GM18951 (cell line): Measurements from ENCODE around the gene NCF2.

Experiments
- POLR2A ChIP-seq: IDR thresholded peaks from 4 replicates; pipeline ENCODE4 v1.6.1; 2011; ENCODE audit warnings: mild to moderate bottlenecking; ENCODE audit not compliant: insufficient read length, insufficient read depth; ENCODE audit errors: extremely low read depth
- in situ Hi-C: fragments of 300-500 bp; cut with MboI; formaldehyde crosslinking; loops from one replicate; pipeline ENCODE4 v1.12.0; 2022; ENCODE audit warnings: low sequenced_read_pairs, mixed read lengths, inconsistent platforms; ENCODE audit not compliant: unreplicated experiment

Gene NCF2

DNA sequence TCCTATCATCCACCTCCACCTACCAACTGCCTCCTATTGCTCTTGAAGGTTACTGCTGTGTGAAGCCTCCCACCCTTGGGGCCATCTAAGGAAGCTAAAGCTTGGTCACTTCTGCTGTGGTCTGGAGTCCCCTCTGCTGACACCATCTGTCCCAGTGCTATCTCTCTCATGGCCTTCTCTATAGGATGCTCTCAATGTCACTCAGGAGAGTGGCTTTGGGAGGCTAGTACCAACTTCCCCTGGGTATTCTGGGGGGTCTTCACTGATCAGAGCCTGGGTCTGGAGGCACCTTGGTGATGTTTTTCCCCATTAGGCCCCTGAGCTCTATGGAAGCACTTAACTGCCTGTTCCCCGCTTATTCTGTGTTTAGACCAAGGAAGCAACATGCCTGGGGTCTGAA, 12.3 kb upstream of the NCF2 start:
- no peak for TF ChIP-seq POLR2A
- in situ Hi-C loops: no loop called here

DNA sequence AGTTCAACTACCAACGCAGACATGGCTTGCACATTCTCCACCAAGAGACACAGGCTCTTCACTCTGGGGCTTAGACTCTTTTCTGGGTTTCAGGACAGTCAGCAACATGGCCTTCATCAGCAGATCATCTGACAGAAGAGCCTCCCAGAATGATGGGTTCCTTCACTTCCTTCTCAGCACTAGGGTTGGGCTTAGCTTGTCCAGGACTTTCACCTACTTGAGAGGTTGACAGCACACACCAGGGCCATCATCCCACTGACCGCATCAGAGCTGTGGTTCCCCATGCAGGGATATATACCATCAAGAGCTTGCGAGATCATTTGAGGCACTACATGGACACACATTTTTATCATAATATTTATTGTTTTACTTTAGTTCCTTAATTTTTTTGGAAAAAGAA, 10.4 kb upstream of the NCF2 start:
- in situ Hi-C loops: no loop called here

DNA sequence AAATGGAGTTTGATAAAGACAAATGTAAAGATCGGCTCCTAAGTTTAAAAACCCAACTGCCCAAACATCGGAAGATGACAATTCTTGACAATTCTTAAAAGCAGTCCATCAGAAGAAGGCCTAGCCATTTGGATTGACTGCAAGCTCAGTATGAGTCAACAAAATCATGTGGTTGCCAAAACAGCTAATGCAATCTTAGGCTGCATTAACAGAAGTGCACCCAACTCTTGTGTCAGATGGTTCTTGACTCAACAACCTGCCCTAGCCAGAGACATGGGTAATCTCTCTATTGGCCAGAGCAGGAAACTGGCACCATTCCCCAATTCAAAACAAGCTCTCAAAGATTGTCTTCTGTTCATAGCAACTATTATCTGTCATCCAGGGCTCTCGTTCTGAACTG, 9.9 kb upstream of the NCF2 start:
- in situ Hi-C loops: no loop called here
- no peak for TF ChIP-seq POLR2A

More for the DNA sequence above, 10.4 kb upstream of the NCF2 start:
- TF ChIP-seq POLR2A: no peak

DNA sequence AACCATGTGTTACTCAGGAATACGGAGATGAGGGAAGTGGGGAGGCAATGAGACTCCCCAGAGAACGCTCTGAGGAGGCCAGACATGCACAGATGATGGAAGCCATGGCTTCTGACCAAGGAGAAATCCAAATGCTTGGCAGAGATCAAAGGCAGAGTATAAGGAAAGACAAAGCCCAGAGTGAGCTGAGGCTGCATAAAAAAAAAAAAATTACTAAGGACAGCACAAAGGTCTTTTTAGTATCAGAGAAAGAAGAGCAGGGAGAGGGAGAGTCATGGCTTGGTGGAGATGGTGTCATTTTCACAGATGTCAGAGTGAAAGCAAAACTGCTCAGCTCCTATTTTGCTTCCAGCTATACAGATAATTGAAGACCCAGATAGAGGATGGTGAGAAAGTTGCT, 8.1 kb upstream of the NCF2 start:
- in situ Hi-C loops: no loop called here
- TF ChIP-seq POLR2A: no peak

DNA sequence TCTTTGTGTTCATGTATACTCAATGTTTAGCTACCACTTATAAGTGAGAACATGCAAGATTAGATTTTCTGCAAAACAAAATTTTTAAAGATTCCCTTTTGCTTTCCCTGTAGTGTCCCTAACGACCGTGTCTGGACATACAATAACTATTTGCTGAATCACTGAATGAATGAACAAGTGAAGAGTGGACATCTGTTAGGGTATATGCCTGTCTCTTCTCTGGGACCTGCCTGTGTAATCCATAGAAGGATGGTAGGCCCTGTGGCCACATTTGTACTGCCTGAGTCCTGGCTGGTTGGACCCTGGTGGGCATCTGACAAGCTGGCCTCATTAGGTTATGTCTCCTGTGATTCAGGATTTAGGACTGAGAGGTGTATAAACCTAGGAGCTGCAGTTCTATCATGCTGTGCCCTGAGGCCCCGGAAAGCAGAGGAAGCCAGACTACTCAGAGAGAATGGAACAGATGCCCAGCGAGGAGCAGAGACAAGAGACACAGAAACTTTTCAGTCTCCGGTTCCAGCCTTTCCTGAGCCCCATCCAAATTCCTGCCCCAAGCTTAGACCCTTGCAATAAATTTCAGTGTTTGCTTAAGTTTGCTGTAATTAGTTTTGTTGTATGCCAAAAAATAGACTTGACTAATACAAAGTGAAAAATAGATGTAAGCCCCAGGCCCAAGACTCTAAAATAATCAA, 7.5 kb upstream of the NCF2 start:
- no peak for TF ChIP-seq POLR2A
- in situ Hi-C loops: no loop called here

DNA sequence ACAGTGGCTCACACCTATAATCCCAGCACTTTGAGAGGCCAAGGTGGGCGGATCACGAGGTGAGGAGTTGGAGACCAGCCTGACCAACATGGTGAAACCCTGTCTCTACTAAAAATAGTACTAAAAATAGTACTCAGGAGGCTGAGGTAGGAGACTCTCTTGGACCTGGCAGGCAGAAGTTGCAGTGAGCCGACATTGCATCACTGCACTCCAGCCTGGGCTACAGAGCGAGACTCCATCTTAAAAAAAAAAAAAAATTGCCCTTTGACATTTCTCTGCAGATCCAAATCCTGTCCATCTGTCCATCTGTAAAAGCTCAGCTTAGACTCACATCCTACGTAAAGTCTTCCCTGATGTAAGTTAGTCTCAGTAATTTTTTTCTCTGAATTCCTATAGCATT, 6.2 kb upstream of the NCF2 start:
- TF ChIP-seq POLR2A: no peak
- in situ Hi-C loops: no loop called here

DNA sequence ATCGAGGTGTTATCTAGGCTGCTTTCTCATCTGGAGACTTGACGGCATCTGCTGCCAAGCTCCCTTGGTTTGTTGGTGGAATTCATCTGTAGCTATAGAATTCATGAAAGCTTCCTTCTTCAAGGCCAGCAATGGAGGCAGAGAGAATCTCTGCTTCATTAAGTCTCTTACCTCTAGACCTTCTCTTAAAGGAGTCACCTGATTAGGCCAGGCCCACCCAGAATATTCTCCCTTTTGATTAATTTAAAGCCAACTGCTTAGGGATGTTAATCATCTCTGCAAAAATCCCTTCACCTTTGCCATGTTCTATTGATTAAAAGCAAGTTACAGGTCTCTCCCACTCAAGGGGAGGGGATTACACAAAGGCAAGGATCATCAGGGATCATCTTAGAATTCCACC, 5.3 kb upstream of the NCF2 start:
- no peak for TF ChIP-seq POLR2A
- in situ Hi-C loops: no loop called here

DNA sequence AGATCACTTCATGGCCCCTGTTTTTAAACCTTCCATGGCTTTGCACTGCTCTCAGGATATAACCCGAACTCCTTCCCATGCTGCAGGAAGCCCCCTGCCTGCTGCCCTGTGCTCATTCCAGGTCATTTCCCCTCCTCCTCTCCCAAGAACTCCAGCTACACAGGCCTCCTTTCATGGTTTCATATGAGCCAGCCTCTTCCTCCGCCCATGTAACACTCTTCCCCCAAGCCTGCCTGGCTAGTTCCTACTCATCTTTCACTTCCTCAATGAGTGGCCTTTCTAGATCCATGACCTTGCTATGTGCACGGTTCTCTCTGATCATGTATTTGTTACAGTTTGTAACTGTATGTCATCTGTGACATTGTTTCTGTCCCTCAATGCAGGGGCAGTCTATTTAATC, 3.1 kb upstream of the NCF2 start:
- in situ Hi-C loops: no loop called here
- TF ChIP-seq POLR2A: no peak

DNA sequence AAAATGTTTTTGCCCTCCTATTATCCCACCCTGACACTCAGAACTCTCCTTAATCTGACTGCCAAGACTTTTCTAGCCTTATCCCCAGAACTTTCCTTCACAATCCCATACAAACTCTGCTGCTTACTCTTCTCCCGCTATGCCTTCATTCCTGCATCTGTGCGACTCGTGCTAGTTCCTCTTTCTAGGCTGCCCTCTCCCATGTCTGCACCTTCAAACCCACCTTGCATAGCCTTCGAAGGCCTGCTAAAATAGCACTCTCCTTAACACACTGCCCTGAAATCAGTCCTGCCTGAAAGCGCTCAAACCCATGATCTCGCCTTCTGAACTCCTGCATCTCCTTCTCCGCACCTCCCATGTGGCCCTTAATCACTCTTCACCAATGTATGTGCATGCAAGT, 2.5 kb upstream of the NCF2 start:
- TF ChIP-seq POLR2A: no peak
- in situ Hi-C loops: no loop called here

DNA sequence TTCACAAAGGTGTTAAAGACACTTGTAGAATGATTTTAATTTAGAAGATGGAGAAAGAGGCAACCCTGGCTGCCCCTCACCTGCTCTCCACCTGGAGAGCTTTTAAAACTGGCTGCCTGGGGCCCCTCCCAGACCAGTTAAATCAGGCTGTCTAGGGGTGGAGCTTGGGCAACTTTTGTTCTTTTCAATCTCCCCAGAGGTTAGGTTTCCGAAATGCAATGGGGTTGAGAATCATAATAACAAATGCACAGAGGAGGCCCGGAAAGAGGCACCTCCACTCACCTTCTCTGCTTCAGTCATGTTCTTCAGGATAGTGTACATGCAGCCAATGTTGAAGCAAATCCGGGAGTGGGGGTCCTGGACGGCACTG, 400 bp downstream of the NCF2 start:
- in situ Hi-C loops: no loop called here
- no peak for TF ChIP-seq POLR2A

DNA sequence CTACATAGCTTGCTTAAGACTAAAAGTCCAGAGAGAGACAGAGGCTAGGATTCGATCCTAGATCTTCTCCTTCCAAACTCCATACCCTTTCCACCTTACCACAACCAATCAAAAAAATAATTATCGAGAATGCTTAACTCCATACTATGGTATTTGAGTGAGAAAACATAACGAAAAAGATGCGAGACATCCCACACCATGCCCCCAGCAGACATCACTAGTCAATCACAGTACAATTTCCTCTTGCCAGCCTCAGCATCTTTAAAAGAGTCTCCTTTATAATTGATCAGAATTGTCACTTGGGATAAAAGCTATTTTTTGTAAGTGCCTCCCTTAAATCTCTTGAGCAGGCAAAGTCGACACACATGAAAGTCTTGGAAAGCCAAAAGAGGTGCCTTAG, 875 bp downstream of the NCF2 start:
- TF ChIP-seq POLR2A: no peak
- in situ Hi-C loops: no loop called here

DNA sequence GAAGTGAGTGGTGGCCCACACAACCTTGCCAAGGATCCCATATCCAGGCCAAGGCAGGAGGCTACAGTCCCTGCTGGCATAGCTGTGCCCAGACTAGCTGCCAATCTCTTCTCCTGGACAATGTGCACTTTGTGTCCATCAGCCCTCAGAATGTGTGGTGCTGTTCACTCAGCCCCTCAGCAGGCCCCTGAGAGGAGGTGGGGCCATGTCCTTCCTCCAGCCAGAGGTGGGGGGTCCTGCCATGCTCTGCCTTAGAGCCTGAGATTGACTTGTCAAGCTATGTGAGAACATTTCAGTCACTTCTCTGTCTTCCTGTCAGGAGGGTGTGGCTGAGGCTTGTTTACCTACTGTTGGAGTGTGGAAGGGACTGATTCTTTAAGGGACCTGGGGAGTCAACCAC, 1.4 kb downstream of the NCF2 start:
- TF ChIP-seq POLR2A: peak; percentile 28
- in situ Hi-C loops: no loop called here

DNA sequence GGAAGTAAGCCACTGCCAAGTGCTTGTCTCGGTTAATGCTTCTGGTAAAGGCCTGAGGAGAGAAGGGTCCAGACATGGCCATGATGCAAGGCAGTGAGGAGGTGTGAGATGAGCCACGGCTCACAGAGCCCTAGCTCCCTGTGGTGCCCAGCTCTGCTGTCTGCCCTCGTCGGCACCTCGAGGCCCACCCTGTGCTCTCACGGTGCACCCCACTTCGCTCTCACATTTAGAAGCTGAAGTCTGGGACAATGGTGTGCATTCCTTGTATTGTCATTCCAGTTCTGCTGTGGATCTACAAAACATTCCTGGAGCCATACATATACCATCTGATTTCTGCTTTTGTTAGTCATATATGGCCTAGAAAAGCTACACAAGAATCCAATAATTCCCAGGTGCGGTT, 3.3 kb downstream of the NCF2 start:
- TF ChIP-seq POLR2A: no peak
- in situ Hi-C loops: no loop called here

DNA sequence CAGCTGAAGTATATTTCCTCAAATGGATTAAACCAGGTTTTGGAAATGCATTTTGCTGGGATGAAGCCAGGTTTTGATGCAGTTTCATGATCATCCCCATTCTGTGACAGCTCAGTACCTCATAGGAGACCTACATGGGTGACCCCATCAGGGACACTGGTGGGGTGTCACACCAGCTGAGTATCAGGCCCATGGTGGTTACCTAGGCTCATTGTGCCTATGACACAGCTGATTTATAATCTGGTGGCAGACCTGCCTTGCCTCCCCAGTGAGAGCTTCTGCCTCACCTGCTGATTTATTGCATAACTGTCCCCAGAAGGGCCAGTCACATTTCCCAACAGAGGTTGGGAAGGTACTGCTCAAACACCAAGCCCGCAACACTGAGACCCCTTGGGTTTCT, 3.8 kb downstream of the NCF2 start:
- TF ChIP-seq POLR2A: no peak
- in situ Hi-C loops: no loop called here

DNA sequence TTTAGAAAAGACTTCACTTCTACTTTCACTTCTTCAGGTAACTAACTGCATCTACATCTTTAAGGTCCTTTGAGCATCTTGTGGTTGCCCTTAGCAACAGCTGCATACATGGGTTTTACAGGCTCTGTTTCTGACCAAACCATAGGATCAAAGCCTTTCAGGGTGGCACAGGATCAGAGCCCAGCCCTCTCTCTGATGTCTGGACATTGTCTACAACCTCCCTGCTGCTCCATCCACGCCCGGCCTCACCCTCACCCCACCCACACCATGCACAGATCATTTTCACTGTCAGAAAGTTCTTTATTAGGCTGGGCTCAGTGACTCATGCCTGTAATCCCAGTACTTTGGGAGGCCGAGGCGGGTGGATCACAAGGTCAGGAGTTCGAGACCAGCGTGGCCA, 5.2 kb downstream of the NCF2 start:
- in situ Hi-C loops: no loop called here
- no peak for TF ChIP-seq POLR2A

DNA sequence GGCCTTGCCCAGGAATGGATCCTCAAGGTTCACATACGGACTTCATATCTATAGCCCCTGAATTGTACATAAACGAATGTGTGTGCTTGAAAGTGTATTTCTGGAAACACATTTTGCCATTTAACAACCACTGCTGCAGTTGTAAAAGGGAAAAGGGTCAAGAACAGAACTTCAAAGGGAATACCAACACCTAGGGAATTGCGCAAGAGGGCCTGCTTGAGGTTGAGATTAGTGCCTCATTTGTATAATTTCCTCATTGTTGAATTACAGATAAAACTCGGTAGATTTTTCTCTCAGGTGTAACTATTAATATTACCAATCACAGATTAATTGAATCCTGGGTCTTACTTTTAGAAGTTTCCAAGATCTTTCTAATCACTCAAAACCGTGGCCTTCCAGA, 6.1 kb downstream of the NCF2 start:
- in situ Hi-C loops: no loop called here
- no peak for TF ChIP-seq POLR2A

DNA sequence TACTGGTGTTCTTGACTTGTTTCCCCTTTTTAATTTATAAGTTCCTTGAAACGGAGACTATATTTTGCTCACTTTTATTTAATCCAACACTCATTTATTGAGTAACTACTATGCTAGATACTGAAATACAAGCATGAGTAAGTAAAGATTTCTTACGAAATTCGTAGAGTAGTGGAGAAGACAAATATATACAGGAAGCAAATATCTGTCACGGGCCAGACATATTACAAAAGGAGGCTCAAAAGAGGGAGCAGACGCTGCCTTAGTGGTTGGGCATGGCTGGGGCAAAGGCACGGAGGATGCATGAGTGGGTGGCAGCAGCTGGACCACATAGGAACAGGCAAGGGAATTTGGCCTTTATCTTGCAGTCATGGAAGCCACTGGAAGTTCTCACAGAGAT, 6.8 kb downstream of the NCF2 start:
- TF ChIP-seq POLR2A: no peak
- in situ Hi-C loops: no loop called here
